Measurements from ENCODE around the gene TTC7B. TPM values are rescaled to one million over a fixed set of nuclear protein-coding genes. Genes with fewer than 3 reads are reported as not detected.

Gene TTC7B
- total and polyA plus RNA-seq, 9 donors, result 17.6 to 44.7 (median 38.0) TPM

GRCh38 chr14:90549794-90550641 is 266.2 kb downstream of the TTC7B start:
- Histone ChIP-seq H3K4me3 (ENCODE audit: low read length) (no peak overlapping the region), H3K27me3 (ENCODE audit: control insufficient read depth, insufficient read depth, low read length) (no peaks in the 10 kb centered on the region), H3K27ac (ENCODE audit: low read length) (no peak overlapping the region), H3K9me3 (replicated peaks; ENCODE audit: control insufficient read depth, low read depth, low read length) (no peaks in the 10 kb centered on the region), H3K4me1 (ENCODE audit: control insufficient read depth, insufficient read depth, low read length) (peaks cover 59% of the 10 kb centered on the region), H3K36me3 (ENCODE audit: control insufficient read depth, insufficient read depth, low read length) (peaks cover 5% of the 10 kb centered on the region)
- no peak for DNase-seq
- WGBS (ENCODE audit: insufficient coverage), result 87% methylated on average over 5 of the region's 10 CpGs

- Histone ChIP-seq H3K4me3 (ENCODE audit: low read length) (no peak overlapping the region), H3K9me3 (replicated peaks; ENCODE audit: control insufficient read depth, low read depth, low read length) (no peaks in the 10 kb centered on the region), H3K27me3 (ENCODE audit: control insufficient read depth, insufficient read depth, low read length) (no peaks in the 10 kb centered on the region), H3K36me3 (ENCODE audit: control insufficient read depth, insufficient read depth, low read length) (peaks cover 2% of the 10 kb centered on the region), H3K4me1 (ENCODE audit: control insufficient read depth, insufficient read depth, low read length) (peaks cover 53% of the 10 kb centered on the region), H3K27ac (ENCODE audit: low read length) (no peak overlapping the region)
- DNase-seq, result no peak
- 79% methylated on average over 2 of the region's 3 CpGs for WGBS (ENCODE audit: insufficient coverage)
Measured at GRCh38 chr14:90548455-90548854, 267.8 kb downstream of the TTC7B start.

- Histone ChIP-seq H3K27me3 (ENCODE audit: control insufficient read depth, insufficient read depth, low read length) (no peaks in the 10 kb centered on the region), H3K4me1 (ENCODE audit: control insufficient read depth, insufficient read depth, low read length) (peaks cover 50% of the 10 kb centered on the region), H3K4me3 (ENCODE audit: low read length) (no peak overlapping the region), H3K27ac (ENCODE audit: low read length) (no peak overlapping the region), H3K36me3 (ENCODE audit: control insufficient read depth, insufficient read depth, low read length) (peaks cover 2% of the 10 kb centered on the region), H3K9me3 (replicated peaks; ENCODE audit: control insufficient read depth, low read depth, low read length) (no peaks in the 10 kb centered on the region)
- 60% methylated on average over 1 of the region's 3 CpGs for WGBS (ENCODE audit: insufficient coverage)
- no peak for DNase-seq
Measured at GRCh38 chr14:90547968-90548367, 268.3 kb downstream of the TTC7B start.

GRCh38 chr14:90547250-90547649 is 269.0 kb downstream of the TTC7B start:
- H3K27me3 ChIP-seq (ENCODE audit: control insufficient read depth, insufficient read depth, low read length), result no peaks in the 10 kb centered on the region
- WGBS (ENCODE audit: insufficient coverage), result 83% methylated on average over 9 of the region's 10 CpGs
- H3K4me1 ChIP-seq (ENCODE audit: control insufficient read depth, insufficient read depth, low read length), result peaks cover 47% of the 10 kb centered on the region
- H3K9me3 ChIP-seq (replicated peaks; ENCODE audit: control insufficient read depth, low read depth, low read length), result no peaks in the 10 kb centered on the region
- no peak for DNase-seq
- H3K4me3 ChIP-seq (ENCODE audit: low read length), result no peak overlapping the region
- H3K36me3 ChIP-seq (ENCODE audit: control insufficient read depth, insufficient read depth, low read length), result no peaks in the 10 kb centered on the region
- H3K27ac ChIP-seq (ENCODE audit: low read length), result no peak overlapping the region

GRCh38 chr14:90546767-90547166 is 269.5 kb downstream of the TTC7B start:
- Histone ChIP-seq H3K27me3 (ENCODE audit: control insufficient read depth, insufficient read depth, low read length) (no peaks in the 10 kb centered on the region), H3K36me3 (ENCODE audit: control insufficient read depth, insufficient read depth, low read length) (no peaks in the 10 kb centered on the region), H3K9me3 (replicated peaks; ENCODE audit: control insufficient read depth, low read depth, low read length) (no peaks in the 10 kb centered on the region), H3K4me3 (ENCODE audit: low read length) (no peak overlapping the region), H3K4me1 (ENCODE audit: control insufficient read depth, insufficient read depth, low read length) (peaks cover 42% of the 10 kb centered on the region), H3K27ac (ENCODE audit: low read length) (peak overlapping the region; percentile 32)
- DNase-seq, result no peak
- 39% methylated on average over 5 of the region's 9 CpGs for WGBS (ENCODE audit: insufficient coverage)

- no peaks in the 10 kb centered on the region for H3K27me3 ChIP-seq (ENCODE audit: control insufficient read depth, insufficient read depth, low read length)
- DNase-seq, result peak; percentile 83
- H3K36me3 ChIP-seq (ENCODE audit: control insufficient read depth, insufficient read depth, low read length), result peaks cover 5% of the 10 kb centered on the region
- no peak overlapping the region for H3K4me3 ChIP-seq (ENCODE audit: low read length)
- H3K4me1 ChIP-seq (ENCODE audit: control insufficient read depth, insufficient read depth, low read length), result peaks cover 36% of the 10 kb centered on the region
- WGBS (ENCODE audit: insufficient coverage), result 21% methylated on average over 7 of the region's 10 CpGs
- no peaks in the 10 kb centered on the region for H3K9me3 ChIP-seq (replicated peaks; ENCODE audit: control insufficient read depth, low read depth, low read length)
- peak overlapping the region; percentile 32 for H3K27ac ChIP-seq (ENCODE audit: low read length)
Measured at GRCh38 chr14:90545966-90546751, 270.1 kb downstream of the TTC7B start.

GRCh38 chr14:90545382-90545781 is 270.8 kb downstream of the TTC7B start:
- Histone ChIP-seq H3K4me3 (ENCODE audit: low read length) (no peak overlapping the region), H3K27me3 (ENCODE audit: control insufficient read depth, insufficient read depth, low read length) (no peaks in the 10 kb centered on the region), H3K27ac (ENCODE audit: low read length) (peak overlapping the region; percentile 17), H3K9me3 (replicated peaks; ENCODE audit: control insufficient read depth, low read depth, low read length) (no peaks in the 10 kb centered on the region), H3K4me1 (ENCODE audit: control insufficient read depth, insufficient read depth, low read length) (peaks cover 30% of the 10 kb centered on the region), H3K36me3 (ENCODE audit: control insufficient read depth, insufficient read depth, low read length) (peaks cover 7% of the 10 kb centered on the region)
- DNase-seq, result no peak
- 68% methylated on average over 3 of the region's 3 CpGs for WGBS (ENCODE audit: insufficient coverage)

- Histone ChIP-seq H3K36me3 (ENCODE audit: control insufficient read depth, insufficient read depth, low read length) (peaks cover 11% of the 10 kb centered on the region), H3K9me3 (replicated peaks; ENCODE audit: control insufficient read depth, low read depth, low read length) (no peaks in the 10 kb centered on the region), H3K4me3 (ENCODE audit: low read length) (no peak overlapping the region), H3K27ac (ENCODE audit: low read length) (peak overlapping the region; percentile 17), H3K4me1 (ENCODE audit: control insufficient read depth, insufficient read depth, low read length) (peaks cover 30% of the 10 kb centered on the region), H3K27me3 (ENCODE audit: control insufficient read depth, insufficient read depth, low read length) (no peaks in the 10 kb centered on the region)
- no peak for DNase-seq
- 60% methylated on average over 7 of the region's 8 CpGs for WGBS (ENCODE audit: insufficient coverage)
Measured at GRCh38 chr14:90544971-90545370, 271.3 kb downstream of the TTC7B start.

- Histone ChIP-seq H3K36me3 (ENCODE audit: control insufficient read depth, insufficient read depth, low read length) (peaks cover 15% of the 10 kb centered on the region), H3K9me3 (replicated peaks; ENCODE audit: control insufficient read depth, low read depth, low read length) (no peaks in the 10 kb centered on the region), H3K4me1 (ENCODE audit: control insufficient read depth, insufficient read depth, low read length) (peaks cover 30% of the 10 kb centered on the region), H3K27ac (ENCODE audit: low read length) (no peak overlapping the region), H3K27me3 (ENCODE audit: control insufficient read depth, insufficient read depth, low read length) (no peaks in the 10 kb centered on the region), H3K4me3 (ENCODE audit: low read length) (no peak overlapping the region)
- no peak for DNase-seq
- 78% methylated on average over 1 of the region's 9 CpGs for WGBS (ENCODE audit: insufficient coverage)
Measured at GRCh38 chr14:90544566-90544965, 271.7 kb downstream of the TTC7B start.

GRCh38 chr14:90543876-90544275 is 272.4 kb downstream of the TTC7B start:
- Histone ChIP-seq H3K27me3 (ENCODE audit: control insufficient read depth, insufficient read depth, low read length) (no peaks in the 10 kb centered on the region), H3K9me3 (replicated peaks; ENCODE audit: control insufficient read depth, low read depth, low read length) (no peaks in the 10 kb centered on the region), H3K4me3 (ENCODE audit: low read length) (no peak overlapping the region), H3K36me3 (ENCODE audit: control insufficient read depth, insufficient read depth, low read length) (peaks cover 22% of the 10 kb centered on the region), H3K4me1 (ENCODE audit: control insufficient read depth, insufficient read depth, low read length) (peaks cover 30% of the 10 kb centered on the region), H3K27ac (ENCODE audit: low read length) (no peak overlapping the region)
- no peak for DNase-seq
- WGBS (ENCODE audit: insufficient coverage), result 80% methylated on average over 2 of the region's 6 CpGs
